OCI-LY3 (cell line): ENCODE results near the gene CPNE2.

Experiments
- EZH2phosphoT487 ChIP-seq: fragments of 200-600 bp; shearing (Covaris generic); IDR thresholded peaks from 2 replicates; pipeline ENCODE4 v1.6.1; 2018; ENCODE audit warnings: antibody characterized with exemption, mixed run types, low read depth
- TF ChIP-seq, protein P1 (sequence below): fragments of 200-600, 300-600 bp; sonication (generic); IDR thresholded peaks from 2 replicates; pipeline ENCODE4 v1.5.1; 2014; ENCODE audit warnings: antibody characterized with exemption, low read length, low read depth

DNA sequence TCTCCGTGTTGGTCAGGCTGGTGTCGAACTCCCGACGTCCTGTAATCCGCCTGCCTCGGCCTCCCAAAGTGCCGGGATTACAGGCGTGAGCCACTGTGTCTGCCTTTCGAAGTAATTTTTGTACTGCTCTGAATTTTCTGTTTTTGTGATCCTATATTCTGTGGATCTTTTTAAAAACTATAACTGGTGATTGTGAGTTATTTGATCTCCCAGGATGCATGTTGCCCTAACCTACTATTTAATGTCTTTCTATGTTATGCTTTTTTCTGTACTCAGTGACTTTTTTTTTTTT lies 96.3 kb downstream of the CPNE2 start:
- TF ChIP-seq, protein P1, sequence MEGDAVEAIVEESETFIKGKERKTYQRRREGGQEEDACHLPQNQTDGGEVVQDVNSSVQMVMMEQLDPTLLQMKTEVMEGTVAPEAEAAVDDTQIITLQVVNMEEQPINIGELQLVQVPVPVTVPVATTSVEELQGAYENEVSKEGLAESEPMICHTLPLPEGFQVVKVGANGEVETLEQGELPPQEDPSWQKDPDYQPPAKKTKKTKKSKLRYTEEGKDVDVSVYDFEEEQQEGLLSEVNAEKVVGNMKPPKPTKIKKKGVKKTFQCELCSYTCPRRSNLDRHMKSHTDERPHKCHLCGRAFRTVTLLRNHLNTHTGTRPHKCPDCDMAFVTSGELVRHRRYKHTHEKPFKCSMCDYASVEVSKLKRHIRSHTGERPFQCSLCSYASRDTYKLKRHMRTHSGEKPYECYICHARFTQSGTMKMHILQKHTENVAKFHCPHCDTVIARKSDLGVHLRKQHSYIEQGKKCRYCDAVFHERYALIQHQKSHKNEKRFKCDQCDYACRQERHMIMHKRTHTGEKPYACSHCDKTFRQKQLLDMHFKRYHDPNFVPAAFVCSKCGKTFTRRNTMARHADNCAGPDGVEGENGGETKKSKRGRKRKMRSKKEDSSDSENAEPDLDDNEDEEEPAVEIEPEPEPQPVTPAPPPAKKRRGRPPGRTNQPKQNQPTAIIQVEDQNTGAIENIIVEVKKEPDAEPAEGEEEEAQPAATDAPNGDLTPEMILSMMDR, result no peak
- TF ChIP-seq EZH2phosphoT487, result no peak
